GM18873 (cell line): ENCODE measurements around the gene CAMK2N1.
"Not testable (repeated sequence)": the region's sequence is repeated elsewhere in the genome, so short reads cannot be mapped to it uniquely, and the experiment has no call there.

Experiments used
- ATAC-seq: cut with Tn5 transposase; IDR thresholded peaks from one replicate; pipeline ENCODE4 v1.9.1; 2021; ENCODE audit warnings: mild to moderate bottlenecking, moderate library complexity, moderate number of reproducible peaks; ENCODE audit not compliant: unreplicated experiment, low FRiP score

The CAMK2N1 gene

DNA sequence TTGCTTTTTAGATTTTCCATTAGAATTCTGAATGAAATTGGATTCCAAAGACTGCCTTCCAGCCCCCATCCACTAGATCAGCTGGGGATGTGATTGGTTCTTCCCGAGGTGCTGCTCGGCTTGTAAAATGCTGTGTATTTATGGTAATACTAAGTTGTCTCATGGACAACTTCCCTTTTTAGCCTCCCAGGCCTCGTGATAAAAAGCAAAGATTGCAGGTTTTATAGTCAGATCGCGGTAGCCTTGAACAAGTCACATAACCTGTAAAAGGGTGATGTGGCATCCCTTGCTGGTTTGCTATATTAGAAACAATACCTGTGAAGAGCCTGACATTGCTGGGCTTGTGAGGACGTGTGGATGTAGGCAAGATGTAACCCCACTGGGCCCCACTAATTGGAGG lies 11.5 kb upstream of the CAMK2N1 start:
- ATAC-seq, result no peak

DNA sequence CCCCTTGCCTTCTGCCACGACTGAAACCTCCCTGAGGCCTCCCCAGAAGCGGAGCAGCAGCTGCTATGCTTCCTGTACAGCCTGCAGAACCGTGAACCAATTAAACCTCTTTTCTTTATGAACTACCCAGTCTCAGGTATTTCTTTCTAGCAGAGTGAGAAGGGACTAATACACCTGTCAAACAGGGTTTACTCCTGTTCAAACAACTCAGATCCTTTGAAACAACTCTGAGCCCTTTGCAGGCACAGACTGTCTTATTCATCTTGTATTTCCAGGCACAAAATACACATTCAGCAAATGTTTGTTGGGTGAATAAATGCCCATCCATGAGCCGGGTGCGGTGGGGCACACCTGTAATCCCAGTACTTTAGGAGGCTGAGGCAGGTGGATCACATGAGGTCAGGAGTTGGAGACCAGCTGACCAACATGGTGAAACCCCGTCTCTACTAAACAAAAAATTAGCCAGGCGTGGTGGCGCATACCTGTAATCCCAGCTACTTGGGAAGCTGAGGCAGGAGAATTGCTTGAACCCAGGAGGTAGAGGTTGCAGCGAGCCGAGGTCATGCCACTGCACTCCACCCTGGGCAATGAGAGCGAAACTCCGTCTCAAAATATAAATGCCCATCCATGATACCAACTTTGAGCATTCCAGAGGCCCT lies 10.8 kb upstream of the CAMK2N1 start:
- ATAC-seq, result not testable (repeated sequence)

DNA sequence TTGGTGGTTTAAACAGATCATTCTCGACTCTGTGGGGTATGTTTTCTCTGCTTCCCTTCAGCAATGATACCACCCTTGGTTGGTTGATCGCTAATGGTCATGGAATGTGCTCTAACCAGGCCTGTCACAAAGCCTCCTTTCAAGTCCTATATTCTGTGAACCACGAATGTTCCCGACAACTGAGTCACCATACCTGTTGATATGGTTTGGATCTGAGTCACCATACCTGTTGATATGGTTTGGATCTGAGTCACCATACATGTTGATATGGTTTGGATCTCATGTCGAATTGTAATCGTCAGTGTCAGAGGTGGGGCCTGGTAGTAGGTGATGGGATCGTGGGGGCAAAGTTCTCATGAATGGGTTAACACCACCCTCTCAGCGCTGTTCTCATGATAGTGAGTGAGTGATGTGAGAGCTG lies 10.2 kb upstream of the CAMK2N1 start:
- no peak for ATAC-seq

DNA sequence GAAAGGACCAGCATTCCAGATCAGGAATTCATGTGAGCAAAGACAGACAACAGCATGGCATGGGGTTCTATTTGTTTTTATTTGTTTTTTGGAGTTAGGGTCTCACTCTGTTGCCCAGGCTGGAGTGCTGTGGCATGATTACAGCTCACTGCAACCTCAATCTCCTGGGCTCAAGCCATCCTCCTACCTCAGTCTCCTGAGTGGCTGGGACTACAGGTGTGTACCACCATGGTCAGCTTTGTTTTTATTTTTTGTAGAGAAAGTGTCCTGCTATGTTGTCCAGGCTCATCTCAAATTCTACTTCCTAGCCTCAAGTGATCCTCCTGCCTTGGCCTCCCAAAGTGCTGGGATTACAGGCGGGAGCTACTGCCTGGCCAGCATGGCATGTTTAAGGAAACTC lies 9.7 kb upstream of the CAMK2N1 start:
- no peak for ATAC-seq

DNA sequence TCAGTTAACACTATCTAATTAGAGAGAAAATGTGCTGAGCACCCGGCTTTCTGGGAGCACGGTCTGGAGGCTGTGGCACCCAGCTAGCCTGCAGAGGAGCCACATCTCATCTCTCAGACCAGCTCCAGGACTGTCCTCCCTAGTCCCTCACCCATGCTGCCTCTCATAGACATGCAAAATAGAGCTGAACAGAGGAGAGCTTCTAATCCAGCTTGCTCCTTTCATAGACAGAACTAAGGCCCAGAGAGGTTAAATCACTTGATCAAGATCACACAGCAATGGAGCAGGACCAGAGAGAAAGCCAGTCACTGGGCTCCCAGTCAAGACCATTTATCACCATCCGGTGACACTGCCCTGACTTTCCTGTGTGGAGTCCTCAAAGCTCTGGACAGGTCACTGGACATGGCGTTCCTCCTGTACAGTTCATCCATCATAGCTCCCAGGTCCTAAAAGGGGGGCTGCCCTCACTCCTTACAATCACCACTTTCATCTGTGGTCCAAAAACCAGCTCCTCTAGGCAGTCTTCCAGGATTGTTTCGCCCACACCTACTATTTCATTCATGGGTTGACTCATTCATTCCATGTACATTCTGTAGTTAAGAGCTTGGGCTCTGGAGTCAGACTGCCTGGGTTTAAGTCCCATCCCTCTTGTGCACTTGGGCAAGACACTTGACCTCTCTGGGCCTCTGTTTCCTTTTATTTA lies 8.8 kb upstream of the CAMK2N1 start:
- no peak for ATAC-seq

DNA sequence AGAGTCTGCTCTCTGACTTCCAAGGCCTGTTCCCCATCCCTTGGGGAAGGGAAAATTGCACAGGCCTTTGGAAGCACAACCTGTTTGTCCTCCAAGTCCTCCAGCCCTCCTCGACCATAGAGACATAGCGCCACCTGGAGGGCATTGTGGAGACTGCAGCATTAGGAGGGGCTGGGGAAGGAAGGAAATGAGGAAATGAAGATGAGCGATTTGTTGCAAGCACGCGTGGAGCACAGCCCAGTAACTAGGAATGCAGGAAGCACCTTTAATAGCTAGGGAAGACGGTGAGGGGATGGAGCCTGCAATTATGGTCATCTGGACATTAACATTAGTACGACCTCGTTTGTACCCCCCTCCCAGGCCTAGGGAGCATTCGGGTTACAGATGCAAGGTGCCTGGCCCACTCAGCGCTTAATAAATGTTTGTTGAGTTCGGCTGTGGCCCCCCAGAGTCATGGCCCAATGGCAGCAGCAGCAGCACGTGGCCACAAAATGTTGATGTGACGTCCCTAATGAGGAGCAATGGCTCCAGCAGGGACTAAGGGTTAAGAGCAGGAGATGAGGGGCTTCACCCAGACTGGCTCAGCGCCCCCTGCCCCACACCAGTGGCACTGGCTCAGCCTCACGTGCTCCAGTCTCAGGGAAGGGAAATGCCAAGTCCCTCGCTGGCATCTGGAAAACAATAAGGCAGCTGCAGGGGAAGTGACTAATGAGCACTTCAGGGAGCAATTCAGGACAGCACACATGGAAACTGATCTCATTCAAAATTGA lies 8.0 kb upstream of the CAMK2N1 start:
- no peak for ATAC-seq

DNA sequence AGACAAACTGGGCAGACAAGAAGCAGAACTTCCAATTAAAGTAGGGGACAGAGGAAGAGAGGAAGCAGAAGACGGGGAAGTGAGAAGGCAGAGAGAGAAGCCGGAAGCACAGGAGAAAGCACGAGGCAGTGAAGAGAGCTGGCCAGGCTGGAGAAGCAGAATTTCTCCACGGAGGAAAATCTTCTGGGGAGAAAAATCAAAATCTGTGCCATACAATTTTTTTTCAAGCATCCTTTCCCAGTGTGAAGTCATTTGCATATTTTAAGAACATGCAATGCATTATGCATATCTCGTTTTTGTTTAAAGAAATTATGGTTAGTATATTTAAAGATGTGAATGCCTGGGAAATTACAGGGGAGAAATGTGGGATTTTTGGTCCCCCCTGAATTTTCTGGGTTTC lies 7.3 kb upstream of the CAMK2N1 start:
- no peak for ATAC-seq

DNA sequence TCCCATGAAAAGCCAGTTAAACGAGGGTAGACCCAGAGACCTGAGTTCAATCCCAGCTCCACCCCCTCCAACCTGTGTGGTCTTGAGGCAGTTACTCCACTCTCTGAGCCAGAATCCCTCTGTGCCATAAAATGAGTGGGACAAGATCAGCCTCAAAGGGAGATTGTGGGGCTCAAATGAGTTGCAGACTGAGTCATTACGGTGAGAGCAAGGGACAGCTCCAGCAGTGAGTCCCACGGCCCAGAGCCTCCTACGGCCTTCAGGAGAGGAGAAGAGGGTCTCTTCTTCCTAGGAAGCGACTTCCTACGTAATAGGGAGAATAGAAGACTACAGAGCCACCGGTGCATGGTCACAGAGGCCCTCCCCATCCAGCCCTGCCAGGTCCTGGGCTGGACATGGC lies 6.7 kb upstream of the CAMK2N1 start:
- no peak for ATAC-seq

DNA sequence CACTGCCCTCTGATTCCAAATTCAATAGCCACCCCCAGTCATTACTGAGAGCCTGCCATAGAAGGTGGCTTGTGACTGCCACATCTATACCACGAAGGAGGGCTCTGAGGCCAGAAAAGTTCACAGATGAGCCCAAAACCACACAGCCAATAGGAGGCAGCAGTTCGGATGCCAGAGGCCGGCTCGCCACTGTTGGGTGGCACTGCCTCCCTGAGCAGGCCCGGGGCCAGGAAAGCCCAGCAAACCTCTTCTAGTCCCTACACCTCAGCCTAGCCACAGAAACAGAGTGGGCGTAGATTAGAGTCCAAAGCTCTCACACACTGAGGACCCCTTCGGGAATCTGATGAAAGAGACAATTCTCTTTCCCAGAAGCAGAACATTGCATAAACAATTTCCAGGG lies 5.9 kb upstream of the CAMK2N1 start:
- ATAC-seq, result no peak

DNA sequence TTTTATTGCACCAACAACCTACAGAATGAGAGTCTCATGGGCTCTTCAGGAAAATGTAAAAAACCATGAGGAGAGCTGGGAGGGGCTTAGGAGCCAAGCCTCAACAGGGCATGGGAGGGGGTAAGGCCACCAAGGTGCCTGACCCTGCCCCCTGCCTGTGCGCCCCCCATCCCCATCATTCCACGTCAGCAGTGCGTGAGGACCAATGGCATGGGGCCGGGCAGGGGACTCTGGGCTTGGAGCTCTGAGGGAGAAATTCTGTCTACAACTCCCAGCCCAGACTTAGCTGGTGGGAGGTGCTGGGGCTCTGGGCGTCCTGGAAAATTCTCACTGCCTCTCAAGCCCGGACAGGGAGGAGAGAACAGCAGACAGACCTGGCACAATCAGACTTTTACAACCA lies 5.2 kb upstream of the CAMK2N1 start:
- no peak for ATAC-seq

DNA sequence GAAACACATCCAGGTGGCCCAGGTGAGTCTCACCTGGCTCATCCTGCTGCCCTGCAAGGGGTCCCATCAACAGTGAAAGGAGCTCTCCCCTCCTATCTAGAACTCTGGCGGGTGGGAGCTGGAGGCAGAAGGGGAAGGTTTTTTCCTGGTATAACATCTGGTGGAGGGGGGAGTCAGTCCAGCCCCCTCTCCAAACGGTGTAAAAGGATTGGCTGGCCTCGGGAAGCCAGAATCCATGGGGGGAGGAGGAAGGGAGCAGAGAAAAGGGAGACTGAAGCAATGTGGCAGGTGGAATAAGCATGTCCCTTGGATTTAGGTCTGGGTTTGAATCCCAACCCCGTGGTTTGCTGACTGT lies 1.2 kb upstream of the CAMK2N1 start:
- no peak for ATAC-seq

DNA sequence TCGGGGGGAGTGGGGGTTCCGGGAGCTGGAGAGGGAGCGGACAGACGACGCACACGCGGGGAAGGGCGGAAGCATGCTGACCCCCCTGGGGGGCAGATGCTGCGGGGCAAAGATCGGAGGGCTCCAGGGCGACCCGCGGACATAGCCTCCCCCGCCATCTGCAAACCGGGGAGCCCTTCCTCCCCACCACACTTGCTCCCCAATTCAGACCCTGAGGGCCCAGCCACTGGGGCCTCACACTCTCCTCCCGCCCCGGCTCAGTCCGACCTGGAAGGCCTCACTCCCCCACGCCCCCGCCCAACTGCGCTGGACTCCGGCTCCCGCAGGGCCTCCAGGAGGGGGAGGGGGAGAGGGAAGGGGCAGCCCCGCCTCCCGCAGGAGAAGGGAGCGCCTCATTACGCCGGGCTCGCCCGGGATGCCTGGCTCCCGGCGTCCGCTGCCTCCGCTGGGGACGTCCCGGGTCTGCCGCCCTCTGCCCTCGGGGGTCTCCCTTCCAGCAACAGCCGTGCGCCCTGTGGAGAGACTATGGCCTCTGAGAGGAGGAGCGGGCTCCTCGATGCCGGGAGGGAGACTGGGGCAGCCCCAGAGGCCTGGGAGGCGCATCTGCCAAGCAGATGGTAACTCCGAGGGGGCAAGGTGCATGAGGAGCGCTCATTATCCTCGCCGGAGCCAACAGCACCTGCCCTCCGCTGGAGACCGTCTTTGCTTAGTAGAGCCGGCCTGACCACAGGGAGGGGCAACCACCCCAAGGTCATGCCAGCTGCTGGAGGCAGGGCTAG lies 636 bp upstream of the CAMK2N1 start:
- ATAC-seq, result no peak

DNA sequence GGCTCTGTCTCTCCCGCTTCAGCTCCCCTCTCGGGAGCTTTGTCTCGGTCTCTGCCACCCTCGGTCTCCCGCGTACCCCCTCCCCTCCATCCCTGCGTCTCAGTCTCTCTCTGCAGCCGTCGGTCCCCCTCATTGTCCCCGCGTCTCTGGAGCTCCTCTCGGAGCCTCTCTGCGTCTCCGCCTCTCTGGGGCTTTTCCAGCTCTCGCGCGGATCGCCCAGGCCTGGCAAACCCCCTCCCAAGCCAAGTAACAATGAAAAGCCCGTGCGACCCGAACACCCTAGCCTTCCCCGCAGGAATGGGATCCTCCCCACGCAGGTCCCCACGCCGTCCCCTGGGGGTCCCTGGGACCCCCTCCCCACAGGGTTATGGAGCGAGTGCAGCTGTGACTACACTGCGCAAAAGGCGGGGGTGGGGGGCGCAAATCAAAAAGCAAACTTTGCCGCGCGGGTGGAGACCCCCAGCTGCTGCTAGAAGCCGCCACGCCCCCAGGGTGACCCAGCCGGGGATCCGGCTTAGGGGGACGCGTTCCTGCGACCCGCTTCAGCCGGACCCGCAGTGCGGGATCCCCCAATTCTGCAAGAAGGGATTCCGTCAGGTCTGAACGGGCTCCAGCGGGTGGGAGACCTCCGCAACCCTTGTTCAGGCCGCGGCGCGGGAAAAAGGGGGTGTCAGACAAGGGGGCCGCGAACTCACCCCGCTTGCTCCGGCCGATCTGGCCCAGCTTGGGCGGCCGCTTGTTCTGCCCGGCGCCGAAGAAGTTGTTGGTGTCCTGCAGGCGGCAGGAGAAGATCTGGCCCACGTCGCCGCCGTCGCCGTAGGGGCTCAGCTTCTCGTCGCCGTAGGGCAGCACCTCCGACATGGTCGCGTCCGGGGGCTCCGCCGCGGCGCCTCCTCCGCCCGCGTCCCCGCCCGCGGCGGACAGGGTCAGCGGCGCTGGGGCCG lies 1.2 kb downstream of the CAMK2N1 start:
- ATAC-seq, result no peak

DNA sequence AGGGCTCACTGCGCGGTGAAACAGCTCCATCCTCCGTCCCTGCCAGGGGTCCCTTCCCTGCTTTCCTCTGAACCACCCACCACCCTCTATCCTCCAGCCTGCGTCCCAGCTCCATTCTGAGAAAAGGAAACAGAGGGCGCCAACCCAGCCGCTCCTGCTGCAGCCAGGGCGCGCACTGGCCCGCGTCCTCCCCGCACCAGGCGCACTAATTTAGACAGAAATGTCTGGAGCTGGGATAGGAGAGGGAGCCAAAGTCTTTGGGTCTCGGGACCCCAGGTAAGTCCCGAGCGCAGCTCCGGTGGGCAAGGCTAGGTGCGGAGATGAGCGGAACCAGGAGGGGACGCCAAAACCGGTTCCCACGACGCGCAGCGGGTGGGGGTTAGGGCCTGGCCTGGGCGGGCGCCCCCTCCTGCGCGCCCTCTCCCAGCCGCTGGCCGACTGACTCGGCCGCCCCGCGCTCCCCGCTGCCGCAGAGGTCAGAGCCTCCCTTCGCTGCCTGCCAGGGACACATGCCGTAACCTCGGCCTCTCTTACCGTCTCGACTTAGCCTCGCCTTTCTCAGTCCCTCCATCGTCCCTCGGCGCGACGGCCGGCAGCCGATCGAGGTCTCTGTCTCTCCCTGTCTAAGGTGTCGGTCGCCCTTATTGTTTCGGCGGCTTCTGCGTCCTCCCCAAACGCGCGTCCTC lies 2.0 kb downstream of the CAMK2N1 start:
- ATAC-seq, result no peak

DNA sequence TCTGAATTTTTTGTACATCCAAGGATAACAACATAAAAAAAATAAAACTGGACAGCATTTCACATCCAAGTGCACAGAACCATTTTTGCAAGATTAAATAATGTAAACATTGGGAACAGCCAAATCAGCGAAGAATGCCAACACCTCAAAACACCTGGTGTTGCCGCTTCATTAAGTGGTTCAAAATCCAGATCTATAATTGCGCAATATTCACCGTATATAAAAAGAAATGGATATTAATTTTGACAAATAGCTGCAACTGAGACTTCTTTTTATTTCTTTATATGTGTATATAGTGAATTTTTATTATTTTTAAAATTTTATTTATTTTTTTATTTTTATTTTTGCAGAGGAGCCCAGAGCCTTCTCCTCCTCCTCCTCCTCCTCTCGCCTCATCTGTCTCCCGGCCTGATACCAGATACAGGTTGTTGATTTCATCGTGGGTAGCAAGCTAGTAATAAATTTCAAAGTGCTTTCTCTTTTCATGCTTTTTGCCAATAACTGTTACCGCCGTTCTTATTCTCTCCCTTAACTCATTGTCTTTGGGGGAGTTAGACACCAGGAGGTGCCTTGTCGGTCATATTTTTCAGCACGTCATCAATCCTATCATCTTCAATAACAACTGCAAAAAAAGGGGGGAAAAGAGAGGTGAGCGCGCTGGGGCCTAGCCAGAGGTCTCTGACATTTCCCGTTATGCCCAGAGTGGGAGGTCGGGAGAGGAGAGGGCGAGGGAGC lies 2.7 kb downstream of the CAMK2N1 start:
- ATAC-seq, result no peak

DNA sequence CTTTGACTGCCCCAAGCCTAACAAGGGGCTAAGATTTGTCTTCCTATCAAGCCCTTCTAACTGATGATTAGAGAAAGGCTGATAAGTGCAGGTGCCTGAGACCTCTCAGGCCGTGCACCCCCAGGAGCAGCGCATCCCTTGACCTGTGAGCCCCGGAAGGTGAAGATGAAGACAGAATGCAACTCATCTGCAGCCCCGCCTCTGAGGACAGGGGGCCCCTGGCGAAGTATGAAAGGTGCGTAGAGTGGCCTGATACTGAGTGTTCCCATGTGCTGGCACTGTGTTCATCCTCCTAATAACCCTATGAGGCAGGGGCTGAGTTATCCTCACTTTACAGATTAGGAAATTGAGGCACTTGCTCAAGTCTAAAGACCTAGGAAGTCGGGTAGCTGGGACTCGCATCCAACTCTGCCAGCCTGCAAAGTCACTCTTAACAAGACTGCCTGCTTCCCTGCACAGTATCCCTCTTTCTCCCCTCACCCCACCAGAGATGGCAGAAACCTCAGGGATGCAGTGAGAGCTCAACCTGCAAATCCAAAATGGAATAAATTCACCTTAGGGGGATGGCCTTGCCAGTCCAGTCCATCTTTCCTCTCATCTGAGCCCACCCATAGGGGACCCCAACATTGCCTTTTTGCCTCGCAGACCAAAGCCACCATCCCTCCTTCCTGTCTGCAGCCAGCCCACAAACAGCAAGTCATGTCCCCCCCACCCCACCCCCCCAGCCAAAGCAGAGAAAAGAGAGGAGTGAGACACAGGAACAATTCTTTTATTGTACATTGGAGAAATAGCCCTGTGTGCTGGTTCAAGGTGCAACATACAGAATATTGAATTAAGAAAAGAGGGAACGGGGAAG lies 4.1 kb downstream of the CAMK2N1 start:
- no peak for ATAC-seq

DNA sequence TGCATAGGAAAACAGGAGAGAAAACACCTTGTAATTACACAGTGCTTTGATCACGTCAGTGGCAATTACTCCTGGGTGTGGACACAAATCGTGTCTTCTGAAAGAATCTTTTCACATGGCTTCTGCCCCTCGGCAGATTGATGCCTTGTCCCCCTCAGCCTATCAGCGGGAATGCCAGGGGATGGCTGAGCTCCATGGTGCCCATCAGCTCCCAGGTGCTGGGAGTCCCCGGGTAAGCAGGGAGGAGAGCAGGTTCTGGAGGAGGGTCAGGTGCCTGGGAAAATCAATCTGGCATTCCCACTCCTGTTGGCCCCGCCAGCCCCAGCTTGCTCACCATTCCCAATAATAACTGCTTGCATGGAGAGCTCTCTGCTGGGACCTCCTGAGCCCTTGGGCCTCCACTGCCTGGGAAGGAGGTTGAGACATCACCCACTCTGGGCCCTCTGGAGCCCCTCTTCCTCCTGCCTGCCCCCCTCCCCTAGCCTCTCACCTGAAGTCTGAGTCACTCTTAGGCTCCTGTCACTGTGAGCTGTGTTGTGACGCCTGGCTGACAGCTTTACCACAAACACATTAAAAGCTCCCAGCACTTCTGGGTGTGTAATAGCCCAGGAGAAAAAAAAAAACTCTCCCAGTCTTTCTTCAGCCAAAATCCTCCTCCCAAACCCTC lies 4.9 kb downstream of the CAMK2N1 start:
- no peak for ATAC-seq
